OCI-LY3 (cell line): ENCODE measurements around the gene LINC01488.

ENCODE experiments used
- CTCF ChIP-seq: fragments of 200-600, 300-600 bp; sonication (generic); IDR thresholded peaks from 2 replicates; pipeline ENCODE4 v1.5.1; 2014; ENCODE audit warnings: antibody characterized with exemption, low read length, low read depth
- EZH2phosphoT487 ChIP-seq: fragments of 200-600 bp; shearing (Covaris generic); IDR thresholded peaks from 2 replicates; pipeline ENCODE4 v1.6.1; 2018; ENCODE audit warnings: antibody characterized with exemption, mixed run types, low read depth

- no peak for TF ChIP-seq CTCF
- TF ChIP-seq EZH2phosphoT487: no peak
Measured at GRCh38 chr11:69463995-69464960, 17.2 kb upstream of the LINC01488 start.
